Type B pancreatic cell (in vitro differentiated cells): ENCODE measurements around the gene OR2A5. TPM values are rescaled to one million over a fixed set of nuclear protein-coding genes. Genes with fewer than 3 reads are reported as not detected.

Experiments used
- DNase-seq: peaks from one replicate; pipeline ENCODE4 v3.0.0; 2021; ENCODE audit warnings: mixed read lengths; ENCODE audit not compliant: unreplicated experiment; ENCODE audit errors: extremely low spot score
- H3K27ac Mint-ChIP-seq: 2 replicates; pipeline ENCODE4 v1.8.0; 2021; ENCODE audit warnings: mild to moderate bottlenecking, mixed read lengths
- H3K27me3 Mint-ChIP-seq: 2 replicates; pipeline ENCODE4 v1.8.0; 2021; ENCODE audit warnings: mixed read lengths
- H3K36me3 Mint-ChIP-seq: 2 replicates; pipeline ENCODE4 v1.8.0; 2021; ENCODE audit warnings: mixed read lengths
- H3K4me1 Mint-ChIP-seq: one replicate; pipeline ENCODE4 v1.8.0; 2021; ENCODE audit warnings: mixed read lengths; ENCODE audit not compliant: unreplicated experiment
- H3K4me3 Mint-ChIP-seq: 2 replicates; pipeline ENCODE4 v1.8.0; 2021; ENCODE audit warnings: mild to moderate bottlenecking, mixed read lengths
- H3K9me3 Mint-ChIP-seq: 2 replicates; pipeline ENCODE4 v1.8.0; 2021; ENCODE audit warnings: mixed read lengths
- total RNA-seq: library from RNA; stranded (reverse); gene quantifications from 2 replicates; pipeline ENCODE4 v1.2.1, GENCODE V29; 2021; ENCODE audit warnings: low replicate concordance
- TF ChIP-seq, protein P1 (sequence below): fragments of 200-600 bp; sonication (generic); conservative IDR thresholded peaks from 2 replicates; pipeline ENCODE4 v1.5.0; 2021; ENCODE audit warnings: antibody characterized with exemption, mild to moderate bottlenecking

Gene OR2A5
- total RNA-seq, 1 donor from 2014 or later: not detected

- DNase-seq: no peak
- H3K27me3 Mint-ChIP-seq: no peaks in the 10 kb centered on the region
- no peaks in the 10 kb centered on the region for H3K4me1 Mint-ChIP-seq
- no peaks in the 10 kb centered on the region for H3K9me3 Mint-ChIP-seq
- no peak overlapping the region for H3K4me3 Mint-ChIP-seq
- H3K36me3 Mint-ChIP-seq: no peaks in the 10 kb centered on the region
- TF ChIP-seq, protein P1, sequence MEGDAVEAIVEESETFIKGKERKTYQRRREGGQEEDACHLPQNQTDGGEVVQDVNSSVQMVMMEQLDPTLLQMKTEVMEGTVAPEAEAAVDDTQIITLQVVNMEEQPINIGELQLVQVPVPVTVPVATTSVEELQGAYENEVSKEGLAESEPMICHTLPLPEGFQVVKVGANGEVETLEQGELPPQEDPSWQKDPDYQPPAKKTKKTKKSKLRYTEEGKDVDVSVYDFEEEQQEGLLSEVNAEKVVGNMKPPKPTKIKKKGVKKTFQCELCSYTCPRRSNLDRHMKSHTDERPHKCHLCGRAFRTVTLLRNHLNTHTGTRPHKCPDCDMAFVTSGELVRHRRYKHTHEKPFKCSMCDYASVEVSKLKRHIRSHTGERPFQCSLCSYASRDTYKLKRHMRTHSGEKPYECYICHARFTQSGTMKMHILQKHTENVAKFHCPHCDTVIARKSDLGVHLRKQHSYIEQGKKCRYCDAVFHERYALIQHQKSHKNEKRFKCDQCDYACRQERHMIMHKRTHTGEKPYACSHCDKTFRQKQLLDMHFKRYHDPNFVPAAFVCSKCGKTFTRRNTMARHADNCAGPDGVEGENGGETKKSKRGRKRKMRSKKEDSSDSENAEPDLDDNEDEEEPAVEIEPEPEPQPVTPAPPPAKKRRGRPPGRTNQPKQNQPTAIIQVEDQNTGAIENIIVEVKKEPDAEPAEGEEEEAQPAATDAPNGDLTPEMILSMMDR: no peak
- no peak overlapping the region for H3K27ac Mint-ChIP-seq
Measured at GRCh38 chr7:144035385-144035784, 13.4 kb upstream of the OR2A5 start.

DNA sequence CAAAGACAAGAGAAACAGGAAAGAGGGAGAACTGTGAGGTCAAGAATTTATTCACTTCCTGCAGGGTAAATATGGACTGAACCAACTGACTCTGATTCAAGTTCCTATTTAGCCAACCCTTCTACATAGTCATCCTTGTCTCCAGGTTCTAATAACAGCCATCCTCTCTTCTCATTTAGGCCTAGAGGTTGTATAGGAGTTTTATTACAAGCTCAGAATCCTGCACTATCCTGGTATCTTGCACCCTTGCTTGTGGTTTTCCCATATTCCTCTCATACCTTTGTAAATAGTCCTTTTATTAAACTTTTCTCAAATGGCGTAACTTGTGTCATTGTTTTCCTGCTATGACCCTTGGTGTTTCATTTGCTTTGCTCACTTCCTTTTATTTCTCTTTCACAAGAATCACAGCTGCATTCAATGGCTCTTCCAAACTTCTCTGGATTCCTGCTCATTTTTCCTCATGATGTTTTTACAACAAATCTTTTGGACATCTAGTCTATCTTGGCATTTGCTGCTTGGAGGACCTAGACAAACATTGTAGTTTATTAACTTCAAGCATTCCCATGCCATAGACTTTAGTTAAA, 12.4 kb upstream of the OR2A5 start:
- no peak for DNase-seq
- Mint-ChIP-seq H3K4me1 (no peaks in the 10 kb centered on the region), H3K4me3 (no peak overlapping the region)

GRCh38 chr7:144037414-144038035, 11.2 kb upstream of the OR2A5 start:
- no peaks in the 10 kb centered on the region for H3K9me3 Mint-ChIP-seq
- TF ChIP-seq, protein P1: no peak
- H3K27me3 Mint-ChIP-seq: no peaks in the 10 kb centered on the region
- DNase-seq: no peak
- no peak overlapping the region for H3K27ac Mint-ChIP-seq
- H3K4me1 Mint-ChIP-seq: no peaks in the 10 kb centered on the region
- H3K36me3 Mint-ChIP-seq: no peaks in the 10 kb centered on the region
- no peak overlapping the region for H3K4me3 Mint-ChIP-seq

More for the DNA sequence above, 12.4 kb upstream of the OR2A5 start:
- Mint-ChIP-seq H3K27me3 (no peaks in the 10 kb centered on the region), H3K36me3 (no peaks in the 10 kb centered on the region), H3K9me3 (no peaks in the 10 kb centered on the region), H3K27ac (no peak overlapping the region)
- TF ChIP-seq, protein P1: no peak

GRCh38 chr7:144038887-144039286, 9.9 kb upstream of the OR2A5 start:
- no peak overlapping the region for H3K4me3 Mint-ChIP-seq
- TF ChIP-seq, protein P1: no peak
- no peaks in the 10 kb centered on the region for H3K27me3 Mint-ChIP-seq
- no peaks in the 10 kb centered on the region for H3K4me1 Mint-ChIP-seq
- no peak overlapping the region for H3K27ac Mint-ChIP-seq
- no peak for DNase-seq
- no peaks in the 10 kb centered on the region for H3K36me3 Mint-ChIP-seq
- H3K9me3 Mint-ChIP-seq: no peaks in the 10 kb centered on the region

GRCh38 chr7:144049491-144049890, 743 bp downstream of the OR2A5 start:
- Mint-ChIP-seq H3K9me3 (no peaks in the 10 kb centered on the region), H3K27ac (no peak overlapping the region)
- DNase-seq: no peak

More at GRCh38 chr7:144049491-144049890, 743 bp downstream of the OR2A5 start:
- peaks cover 2% of the 10 kb centered on the region for H3K27me3 Mint-ChIP-seq
- no peaks in the 10 kb centered on the region for H3K36me3 Mint-ChIP-seq
- no peaks in the 10 kb centered on the region for H3K4me1 Mint-ChIP-seq
- TF ChIP-seq, protein P1: no peak
- H3K4me3 Mint-ChIP-seq: no peak overlapping the region
